Endothelial cell of umbilical vein (primary cell): ENCODE data around the gene HS6ST2. TPM values are rescaled to one million over a fixed set of nuclear protein-coding genes. Genes with fewer than 3 reads are reported as not detected.

Experiments
- BruUV-seq: library from RNA; stranded (reverse); fragments of 400-500 nt; replicated peaks from 2 replicates; lab custom pipeline; 2021; lab: Mats Ljungman, UMichigan
- CTCF ChIA-PET: fragments of 300-600, 350-600 bp; sonication (Branson Sonifier 250); formaldehyde crosslinking; loops from one replicate; lab custom pipeline; 2021; ENCODE audit warnings: antibody characterized with exemption, inconsistent platforms; lab: Charles Lee
- POLR2A ChIA-PET: fragments of 300-600, 350-600 bp; sonication (Branson Sonifier 250); formaldehyde crosslinking; loops from one replicate; lab custom pipeline; 2021; ENCODE audit warnings: antibody characterized with exemption, inconsistent platforms; lab: Charles Lee
- DNase-seq: peaks from one replicate; pipeline ENCODE4 v3.0.0-alpha.2; 2011; ENCODE audit warnings: low read depth, low spot score
- FAIRE-seq: peaks from 2 replicates; lab custom pipeline; 2011; peaks lifted over from hg19 to GRCh38; lab: Jason Lieb, UNC
- H2AFZ ChIP-seq: 2 replicates; pipeline ENCODE4 v1.6.0; 2012; ENCODE audit warnings: low read depth, low read length, control low read depth, inconsistent platforms
- H3K27ac ChIP-seq: 2 replicates; pipeline ENCODE4 v1.5.1; 2011; ENCODE audit warnings: low read depth, mild to moderate bottlenecking, control low read depth, low read length, moderate library complexity; ENCODE audit not compliant: insufficient read depth
- H3K27me3 ChIP-seq, 2 experiments: 2 replicates each; pipeline versions ENCODE4 v1.6.0 to v1.6.1; 2011; ENCODE audit warnings: low read length in 2 of 2, mixed read lengths in 1 of 2; ENCODE audit not compliant: control insufficient read depth in 2 of 2, insufficient read depth in 2 of 2
- H3K36me3 ChIP-seq, 2 experiments: 2 replicates in 1 of 2; 3 replicates in 1 of 2; pipeline ENCODE4 v1.5.1; 2011; ENCODE audit warnings: low read length in 2 of 2, mild to moderate bottlenecking in 1 of 2, moderate library complexity in 1 of 2; ENCODE audit not compliant: control insufficient read depth in 2 of 2, insufficient read depth in 2 of 2; ENCODE audit errors: extremely low read depth in 1 of 2
- H3K4me1 ChIP-seq: 3 replicates; pipeline ENCODE4 v1.5.1; 2011; ENCODE audit warnings: mild to moderate bottlenecking, low read length; ENCODE audit not compliant: control insufficient read depth, insufficient read depth; ENCODE audit errors: extremely low read depth
- H3K4me2 ChIP-seq: 2 replicates; pipeline ENCODE4 v1.6.1; 2011; ENCODE audit warnings: low read length, control low read depth, mixed read lengths; ENCODE audit not compliant: insufficient read depth
- H3K4me3 ChIP-seq, 3 experiments: fragments of 200-600 bp in 1 of 3; sonication (generic), shearing (Covaris generic) in 1 of 3; replicated peaks in 1 of 3; 2 replicates each; pipeline ENCODE4 v1.5.1; 2011 to 2016; ENCODE audit warnings: control low read depth in 3 of 3, low read length in 3 of 3, mild to moderate bottlenecking in 2 of 3, inconsistent platforms in 1 of 3, low read depth in 1 of 3, moderate library complexity in 1 of 3; ENCODE audit not compliant: insufficient read depth in 1 of 3
- H3K79me2 ChIP-seq: 2 replicates; pipeline ENCODE4 v1.6.0; 2012; ENCODE audit warnings: low read length, inconsistent platforms; ENCODE audit not compliant: control insufficient read depth, insufficient read depth
- H3K9ac ChIP-seq: replicated peaks from 2 replicates; pipeline ENCODE3; 2011; ENCODE audit warnings: low read length, control low read depth; ENCODE audit not compliant: insufficient read depth; ENCODE audit errors: extremely low read depth
- H3K9me1 ChIP-seq: replicated peaks from 3 replicates; pipeline ENCODE4 v1.6.0; 2011; ENCODE audit warnings: mild to moderate bottlenecking, low read length; ENCODE audit not compliant: control insufficient read depth, insufficient read depth; ENCODE audit errors: extremely low read depth
- H3K9me3 ChIP-seq: replicated peaks from 2 replicates; pipeline ENCODE4 v1.5.1; 2012; ENCODE audit warnings: low read length, inconsistent platforms; ENCODE audit not compliant: control insufficient read depth, insufficient read depth
- H4K20me1 ChIP-seq: replicated peaks from 2 replicates; pipeline ENCODE3; 2011; ENCODE audit warnings: mild to moderate bottlenecking, low read length; ENCODE audit not compliant: control insufficient read depth, insufficient read depth; ENCODE audit errors: extremely low read depth
- CTCF ChIP-seq, 2 donors: IDR thresholded peaks; 1 replicate in 1 of 2; 2 replicates in 1 of 2; pipeline ENCODE4 v1.5.1; 2011; ENCODE audit warnings: low read length in 2 of 2, mild to moderate bottlenecking in 2 of 2, moderate library complexity in 2 of 2, control low read depth in 1 of 2, inconsistent platforms in 1 of 2, low read depth in 1 of 2; ENCODE audit not compliant: insufficient read depth in 1 of 2; ENCODE audit errors: extremely low read depth in 1 of 2
- EZH2 ChIP-seq: IDR thresholded peaks from 2 replicates; pipeline ENCODE4 v1.6.1; 2012; ENCODE audit warnings: borderline replicate concordance, low read depth, mild to moderate bottlenecking, moderate library complexity, low read length, inconsistent platforms; ENCODE audit not compliant: severe bottlenecking
- FOS ChIP-seq: IDR thresholded peaks from 2 replicates; pipeline ENCODE4 v1.6.1; 2011; ENCODE audit warnings: mild to moderate bottlenecking, low read length, moderate library complexity, borderline replicate concordance; ENCODE audit not compliant: insufficient read depth
- JUN ChIP-seq: IDR thresholded peaks from 2 replicates; pipeline ENCODE4 v1.6.1; 2011; ENCODE audit warnings: borderline replicate concordance, low read depth; ENCODE audit not compliant: insufficient read length, insufficient read depth
- MAX ChIP-seq: IDR thresholded peaks from 2 replicates; pipeline ENCODE4 v1.6.1; 2011; ENCODE audit not compliant: insufficient read depth, insufficient read length
- MYC ChIP-seq: IDR thresholded peaks from one replicate; pipeline ENCODE4 v1.6.1; 2011; ENCODE audit warnings: mild to moderate bottlenecking, low read depth, low read length
- POLR2A ChIP-seq: IDR thresholded peaks from 2 replicates; pipeline ENCODE4 v1.6.1; 2012; ENCODE audit warnings: low read depth, mild to moderate bottlenecking, control low read depth, low read length
- POLR2AphosphoS5 ChIP-seq: IDR thresholded peaks from 2 replicates; pipeline ENCODE4 v1.6.1; 2012; ENCODE audit warnings: low read depth, mild to moderate bottlenecking, control low read depth, low read length, moderate library complexity; ENCODE audit not compliant: insufficient read depth
- dilution Hi-C: fragments of 300-500 bp; cut with MboI; formaldehyde crosslinking; loops from one replicate; pipeline ENCODE4 v1.15.0; 2019; ENCODE audit warnings: low sequenced_read_pairs; ENCODE audit not compliant: extremely low pct_ligation_motif_present
- intact Hi-C: fragments of 100-400 bp; cut with micrococcal nuclease; formaldehyde crosslinking; loops from one replicate; pipeline ENCODE4 v1.10.0; 2022
- polyA plus RNA-seq, 4 experiments: library from polyadenylated mRNA; depleted of rRNA in 3 of 4; stranded (reverse) in 3 of 4; unstranded in 1 of 4; fragments of >200 nt; gene quantifications; 2 replicates each; pipeline versions ENCODE4 v1.2.1 to v1.2.3, GENCODE V29; 2011 to 2012; ENCODE audit warnings: missing spikeins in 1 of 4
- total RNA-seq: library from RNA; stranded (reverse); gene quantifications from 2 replicates; pipeline ENCODE4 v1.2.3, GENCODE V29; 2021

Gene HS6ST2
- total and polyA plus RNA-seq, 2 donors (not counting 3 experiments of a cell fraction or from before 2014, with no cell fraction given): 0.49 to 0.84 TPM

- Histone ChIP-seq H3K79me2 (no peaks in the 10 kb centered on the region), H3K27me3 (no peaks in the 10 kb centered on the region), H3K4me2 (no peak overlapping the region), H3K27ac (no peak overlapping the region), H3K9me1 (no peaks in the 10 kb centered on the region), H3K9ac (no peak overlapping the region), H4K20me1 (no peaks in the 10 kb centered on the region), H3K4me3 (no peak overlapping the region), H2AFZ (no peak overlapping the region), H3K36me3 (no peaks in the 10 kb centered on the region), H3K4me1 (no peaks in the 10 kb centered on the region), H3K9me3 (no peaks in the 10 kb centered on the region)
- CTCF ChIA-PET: no interaction called here
- DNase-seq (no peak), FAIRE-seq (no peak)
- BruUV-seq: no TSS peak
- intact Hi-C loops (no loop called here), dilution Hi-C loops (no loop called here)
- TF ChIP-seq POLR2AphosphoS5: no peak
- TF ChIP-seq CTCF (IDR thresholded peaks at IDR 0.05; ENCODE audit: extremely low read depth in 1 of 2, insufficient read depth in 1 of 2, low read depth in 1 of 2, low read length in 2 of 2): no peak
- no peak for TF ChIP-seq POLR2A
- TF ChIP-seq EZH2: no peak
- TF ChIP-seq MAX: no peak
- no peak for TF ChIP-seq MYC
- TF ChIP-seq FOS: no peak
- TF ChIP-seq JUN: no peak
- POLR2A ChIA-PET: no interaction called here
Observed at GRCh38 chrX:132718431-132718958, 239.9 kb downstream of the HS6ST2 start.
